Naive thymus-derived CD4-positive, alpha-beta T cell (primary cell): Measurements from ENCODE around the gene HAS3. TPM values are rescaled to one million over a fixed set of nuclear protein-coding genes. Genes with fewer than 3 reads are reported as not detected.

Experiments used
- ATAC-seq: fragments of 150-1000 bp; cut with Tn5 transposase; 2 replicates; pipeline ENCODE4 v1.10.0; 2021; ENCODE audit warnings: mild to moderate bottlenecking, moderate library complexity
- CTCF ChIA-PET: fragments of 350-600 bp; sonication (Branson Sonifier 250); formaldehyde crosslinking; loops from one replicate; lab custom pipeline; 2021; ENCODE audit warnings: antibody characterized with exemption; lab: Charles Lee
- POLR2A ChIA-PET: fragments of 350-600 bp; sonication (Branson Sonifier 250); formaldehyde crosslinking; loops from one replicate; lab custom pipeline; 2021; ENCODE audit warnings: antibody characterized with exemption, inconsistent platforms; lab: Charles Lee
- DNase-seq, 9 donors: peaks; one replicate each; pipeline versions ENCODE4 v3.0.0 to v3.0.0-alpha.2; 2020 to 2022; ENCODE audit warnings: mixed read lengths in 1 of 9
- H3K27ac ChIP-seq: one replicate; pipeline ENCODE4 v1.7.0; 2013; ENCODE audit warnings: mild to moderate bottlenecking, low read depth, low read length, moderate library complexity
- H3K27me3 ChIP-seq, 2 donors: one replicate each; pipeline ENCODE4 v1.7.0; 2013; ENCODE audit warnings: low read length in 2 of 2, mild to moderate bottlenecking in 2 of 2, moderate library complexity in 2 of 2; ENCODE audit not compliant: control insufficient read depth in 2 of 2, insufficient read depth in 2 of 2
- H3K36me3 ChIP-seq, 3 experiments: 1 replicate in 2 of 3; 2 replicates in 1 of 3; pipeline ENCODE4 v1.7.0; 2013; ENCODE audit warnings: low read length in 3 of 3, mild to moderate bottlenecking in 3 of 3, moderate library complexity in 1 of 3; ENCODE audit not compliant: insufficient read depth in 3 of 3, control insufficient read depth in 2 of 3
- H3K4me1 ChIP-seq, 2 donors: one replicate each; pipeline ENCODE4 v1.7.0; 2013; ENCODE audit warnings: low read length in 2 of 2, mild to moderate bottlenecking in 2 of 2, moderate library complexity in 1 of 2; ENCODE audit not compliant: control insufficient read depth in 2 of 2, insufficient read depth in 2 of 2
- H3K4me3 ChIP-seq: 2 replicates; pipeline ENCODE4 v1.7.0; 2013; ENCODE audit warnings: mild to moderate bottlenecking, low read length
- H3K9me3 ChIP-seq, 3 experiments: 1 replicate in 2 of 3; 2 replicates in 1 of 3; pipeline ENCODE4 v1.7.0; 2013; ENCODE audit warnings: low read length in 3 of 3; ENCODE audit not compliant: control insufficient read depth in 2 of 3
- H3K27ac Mint-ChIP-seq, 9 donors: one replicate each; pipeline ENCODE4 v1.8.0; 2020 to 2022; ENCODE audit warnings: mixed read lengths in 9 of 9, mild to moderate bottlenecking in 8 of 9, moderate library complexity in 5 of 9, inconsistent platforms in 2 of 9
- H3K27me3 Mint-ChIP-seq, 5 donors: one replicate each; pipeline ENCODE4 v1.8.0; 2021 to 2022; ENCODE audit warnings: mixed read lengths in 5 of 5, mild to moderate bottlenecking in 1 of 5
- H3K36me3 Mint-ChIP-seq, 5 donors: one replicate each; pipeline ENCODE4 v1.8.0; 2020 to 2022; ENCODE audit warnings: mixed read lengths in 5 of 5, mild to moderate bottlenecking in 3 of 5, inconsistent platforms in 1 of 5
- H3K4me1 Mint-ChIP-seq, 7 donors: one replicate each; pipeline ENCODE4 v1.8.0; 2020 to 2022; ENCODE audit warnings: mixed read lengths in 7 of 7, mild to moderate bottlenecking in 3 of 7, inconsistent platforms in 1 of 7
- H3K4me3 Mint-ChIP-seq, 10 donors: one replicate each; pipeline ENCODE4 v1.8.0; 2020 to 2022; ENCODE audit warnings: mild to moderate bottlenecking in 10 of 10, mixed read lengths in 10 of 10, moderate library complexity in 6 of 10, inconsistent platforms in 2 of 10
- H3K9me3 Mint-ChIP-seq, 11 donors: one replicate each; pipeline ENCODE4 v1.8.0; 2020 to 2022; ENCODE audit warnings: mixed read lengths in 11 of 11, mild to moderate bottlenecking in 4 of 11, inconsistent platforms in 1 of 11, moderate library complexity in 1 of 11
- intact Hi-C, 2 donors: fragments of 100-400 bp; cut with micrococcal nuclease; formaldehyde crosslinking; loops; one replicate each; pipeline ENCODE4 v1.15.1; 2023
- polyA plus RNA-seq, 2 donors: library from polyadenylated mRNA; unstranded; fragments of 300-500 nt; fragmentation: Illumina TruSeq; gene quantifications; one replicate each; pipeline ENCODE4 v1.2.3, GENCODE V29; 2021
- total RNA-seq, 6 experiments: library from RNA in 5 of 6; stranded (reverse) in 5 of 6; gene quantifications; 1 replicate in 5 of 6; 2 replicates in 1 of 6; pipeline ENCODE4 v1.2.3 and lab custom pipeline; 2021 to 2026

Gene HAS3
- total and polyA plus RNA-seq, 7 experiments from 2014 or later, result 0.24 to 4.2 (median 2.9) TPM; not detected in 1

GRCh38 chr16:69064764-69065313, 40.6 kb upstream of the HAS3 start:
- Mint-ChIP-seq H3K4me1 (peaks cover 0 to 2% (median 0%) of the 10 kb centered on the region in 7 donors), H3K36me3 (peaks cover 0 to 32% (median 9%) of the 10 kb centered on the region in 5 donors), H3K9me3 (no peaks in the 10 kb centered on the region), H3K27me3 (no peaks in the 10 kb centered on the region), H3K27ac (no peak overlapping the region), H3K4me3 (no peak overlapping the region)
- intact Hi-C loops, result no loop called here
- no peak overlapping the region for H3K4me3 ChIP-seq
- DNase-seq, result no peak
- H3K27ac ChIP-seq, result no peak overlapping the region
- no peak for ATAC-seq
- H3K27me3 ChIP-seq, result no peaks in the 10 kb centered on the region
- H3K9me3 ChIP-seq, result no peaks in the 10 kb centered on the region
- ChIA-PET POLR2A (no interaction called here), CTCF (interaction anchor here (0.5 kb wide), 1 partner anchor 374 kb away, joined by 3 read pairs; no protein-coding TSS in a partner anchor)
- no peaks in the 10 kb centered on the region for H3K4me1 ChIP-seq
- no peaks in the 10 kb centered on the region for H3K36me3 ChIP-seq

GRCh38 chr16:69069504-69069903, 35.9 kb upstream of the HAS3 start:
- no peaks in the 10 kb centered on the region for H3K27me3 Mint-ChIP-seq
- ChIA-PET CTCF (no interaction called here), POLR2A (interaction anchor here (1.0 kb wide), 1 partner anchor 13 kb away, joined by 3 read pairs; no protein-coding TSS in a partner anchor)
- DNase-seq (no peak), ATAC-seq (no peak)
- peaks cover 0 to 32% (median 4%) of the 10 kb centered on the region in 5 donors for H3K36me3 Mint-ChIP-seq
- no peak overlapping the region for H3K4me3 Mint-ChIP-seq
- peaks cover 0 to 4% (median 0%) of the 10 kb centered on the region in 7 donors for H3K4me1 Mint-ChIP-seq
- Histone ChIP-seq H3K36me3 (no peaks in the 10 kb centered on the region), H3K4me3 (no peak overlapping the region), H3K4me1 (no peaks in the 10 kb centered on the region), H3K9me3 (no peaks in the 10 kb centered on the region), H3K27ac (no peak overlapping the region), H3K27me3 (no peaks in the 10 kb centered on the region)
- no peak overlapping the region for H3K27ac Mint-ChIP-seq
- intact Hi-C loops, result no loop called here
- H3K9me3 Mint-ChIP-seq, result no peaks in the 10 kb centered on the region

- ChIA-PET POLR2A (no interaction called here), CTCF (no interaction called here)
- no peaks in the 10 kb centered on the region for H3K36me3 ChIP-seq
- H3K27me3 ChIP-seq, result no peaks in the 10 kb centered on the region
- intact Hi-C loops, result no loop called here
- DNase-seq (no peak), ATAC-seq (no peak)
- H3K36me3 Mint-ChIP-seq, result peaks cover 0 to 21% (median 2%) of the 10 kb centered on the region in 5 donors
- H3K4me1 ChIP-seq, result no peaks in the 10 kb centered on the region
- H3K4me3 ChIP-seq, result no peak overlapping the region
- no peaks in the 10 kb centered on the region for H3K9me3 Mint-ChIP-seq
- H3K4me3 Mint-ChIP-seq, result no peak overlapping the region
- H3K27ac Mint-ChIP-seq, result no peak overlapping the region
- H3K4me1 Mint-ChIP-seq, result peaks cover 0 to 4% (median 0%) of the 10 kb centered on the region in 7 donors
- no peaks in the 10 kb centered on the region for H3K9me3 ChIP-seq
- H3K27ac ChIP-seq, result no peak overlapping the region
- H3K27me3 Mint-ChIP-seq, result no peaks in the 10 kb centered on the region
Measured at GRCh38 chr16:69071036-69071435, 34.4 kb upstream of the HAS3 start.

- intact Hi-C loops, result no loop called here
Measured at GRCh38 chr16:69072640-69072974, 32.8 kb upstream of the HAS3 start.

GRCh38 chr16:69073181-69073702, 32.2 kb upstream of the HAS3 start:
- POLR2A ChIA-PET, result no interaction called here
- Mint-ChIP-seq H3K36me3 (peaks cover 0 to 17% (median 0%) of the 10 kb centered on the region in 5 donors), H3K9me3 (no peaks in the 10 kb centered on the region), H3K27me3 (no peaks in the 10 kb centered on the region), H3K27ac (no peak overlapping the region), H3K4me3 (no peak overlapping the region), H3K4me1 (peaks cover 0 to 4% (median 0%) of the 10 kb centered on the region in 7 donors)
- H3K27me3 ChIP-seq, result no peaks in the 10 kb centered on the region
- no peak overlapping the region for H3K27ac ChIP-seq
- DNase-seq, result no peak
- H3K4me1 ChIP-seq, result no peaks in the 10 kb centered on the region
- intact Hi-C loops, result no loop called here
- no peak for ATAC-seq
- no peaks in the 10 kb centered on the region for H3K36me3 ChIP-seq
- CTCF ChIA-PET, result no interaction called here
- H3K9me3 ChIP-seq, result no peaks in the 10 kb centered on the region
- H3K4me3 ChIP-seq, result no peak overlapping the region

More at GRCh38 chr16:69072640-69072974, 32.8 kb upstream of the HAS3 start:
- no peak overlapping the region for H3K4me3 ChIP-seq
- H3K27ac ChIP-seq, result no peak overlapping the region
- Mint-ChIP-seq H3K4me3 (no peak overlapping the region), H3K27me3 (no peaks in the 10 kb centered on the region), H3K4me1 (peaks cover 0 to 4% (median 0%) of the 10 kb centered on the region in 7 donors), H3K9me3 (no peaks in the 10 kb centered on the region), H3K27ac (no peak overlapping the region), H3K36me3 (peaks cover 0 to 20% (median 0%) of the 10 kb centered on the region in 5 donors)
- ChIA-PET CTCF (no interaction called here), POLR2A (no interaction called here)
- no peaks in the 10 kb centered on the region for H3K9me3 ChIP-seq
- ATAC-seq (no peak), DNase-seq (no peak)
- no peaks in the 10 kb centered on the region for H3K36me3 ChIP-seq
- no peaks in the 10 kb centered on the region for H3K4me1 ChIP-seq
- H3K27me3 ChIP-seq, result no peaks in the 10 kb centered on the region

GRCh38 chr16:69077251-69077650, 28.2 kb upstream of the HAS3 start:
- H3K4me3 Mint-ChIP-seq, result no peak overlapping the region
- no peaks in the 10 kb centered on the region for H3K4me1 ChIP-seq
- intact Hi-C loops, result no loop called here
- ChIA-PET POLR2A (no interaction called here), CTCF (no interaction called here)
- no peaks in the 10 kb centered on the region for H3K4me1 Mint-ChIP-seq
- no peaks in the 10 kb centered on the region for H3K36me3 ChIP-seq
- no peak overlapping the region for H3K4me3 ChIP-seq
- no peak overlapping the region for H3K27ac ChIP-seq
- no peaks in the 10 kb centered on the region for H3K9me3 ChIP-seq
- H3K27me3 ChIP-seq, result no peaks in the 10 kb centered on the region
- no peaks in the 10 kb centered on the region for H3K36me3 Mint-ChIP-seq
- H3K9me3 Mint-ChIP-seq, result no peaks in the 10 kb centered on the region
- no peaks in the 10 kb centered on the region for H3K27me3 Mint-ChIP-seq
- no peak overlapping the region for H3K27ac Mint-ChIP-seq
- no peak for ATAC-seq
- DNase-seq, result no peak

- Mint-ChIP-seq H3K27me3 (no peaks in the 10 kb centered on the region), H3K9me3 (no peaks in the 10 kb centered on the region), H3K4me1 (no peaks in the 10 kb centered on the region), H3K4me3 (no peak overlapping the region), H3K36me3 (no peaks in the 10 kb centered on the region), H3K27ac (no peak overlapping the region)
- POLR2A ChIA-PET, result no interaction called here
- no peaks in the 10 kb centered on the region for H3K9me3 ChIP-seq
- DNase-seq (no peak), ATAC-seq (no peak)
- H3K4me3 ChIP-seq, result no peak overlapping the region
- H3K4me1 ChIP-seq, result no peaks in the 10 kb centered on the region
- intact Hi-C loops, result no loop called here
- CTCF ChIA-PET, result no interaction called here
- no peak overlapping the region for H3K27ac ChIP-seq
- H3K27me3 ChIP-seq, result no peaks in the 10 kb centered on the region
- H3K36me3 ChIP-seq, result no peaks in the 10 kb centered on the region
Measured at GRCh38 chr16:69078073-69078472, 27.4 kb upstream of the HAS3 start.
